Muscle of back (tissue), 11 donors: ENCODE data around the gene SMIM27. TPM values are rescaled to one million over a fixed set of nuclear protein-coding genes. Genes with fewer than 3 reads are reported as not detected.

Experiments
- DNase-seq, 3 donors: peaks; one replicate each; pipeline versions ENCODE4 v3.0.0 to v3.0.0-alpha.2; 2013
- polyA plus RNA-seq, 10 donors: library from polyadenylated mRNA; unstranded; fragments of 120-200 nt; gene quantifications; one replicate each; pipeline ENCODE4 v1.2.1, GENCODE V29; 2013; ENCODE audit not compliant: insufficient read length in 10 of 10

Gene SMIM27
- polyA plus RNA-seq, 10 donors, result 7.0 to 13.4 (median 11.4) TPM

- DNase-seq, result peak in 2 of 3 donors; percentile 22 to 51
These were observed 663 bp upstream of the SMIM27 start for GRCh38 chr9:32551276-32552051.

GRCh38 chr9:32554107-32554506 is 2.0 kb downstream of the SMIM27 start:
- DNase-seq, result no peak

GRCh38 chr9:32554591-32554990 is 2.5 kb downstream of the SMIM27 start:
- DNase-seq, result no peak

GRCh38 chr9:32558408-32558934 is 6.3 kb downstream of the SMIM27 start:
- no peak for DNase-seq

- DNase-seq, result no peak
These were observed 13.8 kb downstream of the SMIM27 start for GRCh38 chr9:32565967-32566366.

- DNase-seq, result no peak
These were observed 14.6 kb downstream of the SMIM27 start for GRCh38 chr9:32566770-32567169.

- DNase-seq, result no peak
These were observed 18.1 kb downstream of the SMIM27 start for GRCh38 chr9:32570262-32570661.

GRCh38 chr9:32571969-32572899 is 20.1 kb downstream of the SMIM27 start:
- peak; percentile 40 to 71 (median 56) for DNase-seq

GRCh38 chr9:32572900-32573523 is 20.9 kb downstream of the SMIM27 start, which contains the start of gene NDUFB6:
NDUFB6 (minus strand) TSS chr9:32573159; CDS start chr9:32573060, 99 bp downstream.
- DNase-seq, result peak; percentile 93 to 98 (median 96)

GRCh38 chr9:32573821-32574220 is 21.7 kb downstream of the SMIM27 start:
- DNase-seq, result no peak

GRCh38 chr9:32574858-32575257 is 22.7 kb downstream of the SMIM27 start:
- DNase-seq, result no peak

- DNase-seq, result no peak
These were observed 25.2 kb downstream of the SMIM27 start for GRCh38 chr9:32577316-32577715.

- DNase-seq, result no peak
These were observed 26.8 kb downstream of the SMIM27 start for GRCh38 chr9:32578976-32579375.

GRCh38 chr9:32579706-32580331 is 27.7 kb downstream of the SMIM27 start:
- DNase-seq, result peak; percentile 52 to 70 (median 63)

GRCh38 chr9:32580631-32581300 is 28.6 kb downstream of the SMIM27 start:
- no peak for DNase-seq

- DNase-seq, result peak in 2 of 3 donors; percentile 43 to 63
These were observed 29.5 kb downstream of the SMIM27 start for GRCh38 chr9:32581512-32582143.

GRCh38 chr9:32584784-32585183 is 32.7 kb downstream of the SMIM27 start:
- DNase-seq, result no peak

GRCh38 chr9:32587901-32588300 is 35.8 kb downstream of the SMIM27 start:
- no peak for DNase-seq

GRCh38 chr9:32589083-32589723 is 37.1 kb downstream of the SMIM27 start:
- peak; percentile 46 to 79 (median 61) for DNase-seq

- DNase-seq, result no peak
These were observed 38.3 kb downstream of the SMIM27 start for GRCh38 chr9:32590476-32590875.
